ENCODE data around the gene CTNND2.
"Not testable (repeated sequence)": the region's sequence is repeated elsewhere in the genome, so short reads cannot be mapped to it uniquely, and the experiment has no call there.

Gene CTNND2

DNA sequence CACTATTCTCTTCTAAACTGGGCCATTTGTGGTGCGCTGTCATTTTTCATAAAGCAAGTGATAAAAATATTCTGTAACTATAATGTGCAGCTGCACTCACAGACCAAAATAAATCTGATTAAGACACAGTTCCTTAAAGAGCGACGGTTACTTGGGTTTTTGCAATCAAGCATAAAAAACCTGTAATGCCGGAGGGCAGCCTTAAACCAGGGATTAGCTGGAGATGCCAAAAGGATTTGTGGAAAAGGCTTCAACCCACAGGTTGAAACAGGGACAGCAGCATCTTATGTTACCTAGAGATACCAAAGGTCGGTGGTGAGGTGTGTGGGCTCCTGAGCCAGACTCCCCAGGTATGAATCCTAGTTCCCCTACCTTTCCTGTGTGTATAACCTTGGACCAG is 49.3 kb downstream of the CTNND2 start:
- DNase-seq = no peak

DNA sequence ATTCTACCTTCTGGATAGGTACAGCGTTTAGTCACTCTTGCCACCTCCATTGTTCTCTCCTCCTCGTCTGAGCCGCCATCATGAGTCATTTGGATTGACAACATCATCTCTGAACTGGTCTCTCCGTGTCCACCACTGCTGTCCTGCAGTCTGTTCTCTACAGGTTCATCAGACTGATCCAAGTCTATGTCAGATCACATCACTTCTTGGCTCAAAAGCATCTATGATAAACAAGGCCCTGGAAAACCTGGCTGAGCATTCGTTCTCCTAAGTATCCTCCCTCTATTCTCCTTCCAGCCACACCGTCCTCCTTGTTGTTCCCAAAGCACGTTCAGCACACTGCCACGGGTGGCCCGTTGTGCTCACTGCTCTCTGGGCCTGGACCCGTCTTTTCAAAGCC is 50.5 kb downstream of the CTNND2 start:
- no peak for DNase-seq

DNA sequence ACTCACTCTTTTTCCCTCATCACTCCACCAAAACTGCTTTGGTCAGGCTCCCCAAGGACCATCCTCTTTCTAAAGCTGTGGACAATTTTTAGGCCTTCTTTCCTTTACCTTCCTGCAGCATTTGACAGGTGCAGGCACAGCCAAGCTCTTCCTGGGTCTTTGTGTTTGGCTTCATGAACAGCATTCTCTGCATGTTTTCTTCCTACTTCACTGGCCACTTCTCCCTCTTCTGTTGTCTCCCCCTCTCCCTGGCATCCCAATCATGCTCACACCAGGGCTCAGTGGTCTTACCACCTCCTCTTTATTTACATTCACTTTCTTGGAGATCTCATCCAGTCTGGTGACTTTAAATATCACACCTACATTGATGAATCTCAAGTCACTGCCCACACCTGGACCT is 51.1 kb downstream of the CTNND2 start:
- no peak for DNase-seq

DNA sequence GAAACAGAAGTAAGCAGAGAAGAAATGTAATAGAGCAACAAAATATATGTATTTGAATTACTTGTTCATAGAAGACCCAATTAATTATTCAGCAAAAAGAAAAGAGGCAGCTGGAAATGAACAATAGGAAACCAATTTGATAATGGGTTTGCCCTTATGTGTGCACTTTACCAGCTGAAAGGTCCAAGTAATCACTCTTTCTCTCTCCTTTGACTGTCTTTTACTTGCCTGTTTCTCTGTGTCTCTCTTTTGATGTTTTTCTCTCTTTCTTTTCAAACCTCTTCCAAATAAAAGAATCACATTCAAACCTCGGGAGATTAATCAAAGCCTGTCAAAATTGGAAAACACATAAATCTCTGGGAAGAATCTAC is 51.5 kb downstream of the CTNND2 start:
- no peak for DNase-seq

DNA sequence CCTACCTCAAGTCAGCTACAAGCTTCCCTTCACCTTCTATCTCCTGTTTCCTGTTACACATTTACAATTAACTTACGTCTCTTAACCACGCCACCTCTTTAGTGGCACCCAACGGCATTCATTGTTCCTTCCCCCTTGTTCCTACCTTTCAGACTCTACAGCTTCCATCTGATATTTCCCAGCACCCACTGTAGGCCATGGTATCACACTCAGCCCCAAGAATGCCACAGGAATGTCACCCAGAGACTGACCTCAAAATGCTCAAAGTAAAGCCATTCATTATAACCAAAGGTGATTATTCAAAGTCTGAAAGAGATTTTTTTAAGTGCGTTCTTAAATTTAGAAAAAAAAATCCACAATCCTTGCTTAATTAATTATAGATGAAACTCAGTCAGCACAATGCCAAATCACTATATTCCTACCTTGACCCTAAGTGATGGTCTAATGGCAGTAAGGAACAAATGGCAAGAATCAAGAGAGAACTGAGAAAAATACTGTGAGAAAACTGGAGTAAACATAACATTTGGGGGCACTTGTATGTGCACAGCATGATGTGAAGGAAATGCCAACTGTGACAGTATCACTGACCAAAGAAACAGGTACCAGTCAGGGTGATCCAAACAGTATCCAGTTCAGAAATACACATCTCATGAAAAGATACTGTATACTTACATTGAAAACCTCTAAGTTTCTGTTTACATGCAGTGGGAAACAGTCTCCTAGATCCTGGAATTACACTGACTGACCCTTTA is 52.1 kb downstream of the CTNND2 start:
- DNase-seq = no peak

DNA sequence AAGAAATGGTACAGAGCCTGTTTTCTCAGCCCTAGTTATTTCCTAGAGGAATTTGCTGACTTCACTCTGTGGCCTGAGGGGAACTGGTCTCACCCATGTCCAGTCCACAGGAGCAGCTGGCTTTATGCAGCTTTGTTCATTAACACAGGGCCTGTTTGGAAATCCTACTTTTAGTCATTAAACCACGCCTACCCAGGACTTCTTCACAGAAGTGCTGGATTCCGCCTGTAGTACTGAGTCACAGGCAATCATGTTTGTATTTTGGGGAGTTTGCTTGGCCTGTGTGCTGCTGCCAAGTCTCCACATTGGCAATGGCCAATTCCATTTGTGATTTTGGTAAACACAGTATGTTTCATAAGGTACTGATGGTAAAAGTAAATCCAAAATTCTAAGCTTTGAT is 52.8 kb downstream of the CTNND2 start:
- no peak for DNase-seq

DNA sequence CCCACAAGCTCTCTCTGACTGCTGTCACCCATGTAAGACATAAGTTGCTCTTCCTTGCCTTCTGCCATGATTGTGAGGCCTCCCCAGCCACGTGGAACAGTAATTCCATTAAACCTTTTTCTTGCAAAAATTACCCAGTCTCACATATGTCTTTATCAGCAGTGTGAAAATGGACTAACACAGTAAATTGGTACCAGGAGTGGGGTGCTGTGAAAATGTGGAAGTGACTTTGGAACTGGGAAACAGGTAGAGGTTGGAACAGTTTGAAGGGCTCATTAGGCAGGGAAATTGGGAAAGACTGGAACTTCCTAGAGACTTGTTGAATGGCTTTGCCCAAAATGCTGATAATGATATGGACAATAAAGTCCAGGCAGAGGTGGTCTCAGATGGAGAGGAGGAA is 75.7 kb downstream of the CTNND2 start:
- DNase-seq = not testable (repeated sequence)

DNA sequence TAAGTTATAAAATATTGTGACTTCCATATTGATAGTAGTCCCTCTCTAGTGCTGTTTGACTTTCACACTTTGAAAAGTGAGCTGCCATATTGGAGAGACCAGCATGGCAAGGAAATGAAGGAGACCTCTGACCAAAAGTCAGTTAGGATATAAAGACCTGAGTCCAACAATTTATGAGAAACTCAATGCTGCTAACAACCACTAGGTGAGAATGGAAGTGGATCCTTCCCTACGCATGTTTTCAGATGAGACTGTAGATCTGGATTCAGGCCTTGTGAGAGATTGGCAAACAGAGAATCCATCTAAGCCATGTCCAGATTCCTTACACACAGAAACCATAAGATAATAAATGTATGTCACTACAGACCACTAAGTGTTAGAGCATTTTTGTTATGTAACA is 81.6 kb downstream of the CTNND2 start:
- no peak for DNase-seq

DNA sequence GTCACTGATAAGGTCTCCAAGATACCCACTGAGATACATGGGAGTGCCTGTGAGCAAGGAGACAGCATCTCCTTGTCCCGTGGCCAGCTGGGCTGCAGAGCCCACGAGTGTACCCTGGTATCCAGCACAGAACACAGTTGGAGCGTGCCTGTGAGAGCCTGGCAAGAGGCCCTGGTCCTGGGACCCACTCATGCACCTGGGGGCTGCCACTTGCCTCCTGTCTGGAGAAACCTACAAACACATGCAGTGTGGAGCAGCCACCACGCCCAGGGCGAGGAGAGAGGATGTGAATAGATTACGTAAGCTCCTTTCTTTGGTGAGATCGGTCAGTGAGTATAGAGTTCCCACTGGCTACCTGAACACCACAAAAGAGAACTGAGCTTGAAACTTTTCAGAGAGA is 88.3 kb downstream of the CTNND2 start:
- no peak for DNase-seq

DNA sequence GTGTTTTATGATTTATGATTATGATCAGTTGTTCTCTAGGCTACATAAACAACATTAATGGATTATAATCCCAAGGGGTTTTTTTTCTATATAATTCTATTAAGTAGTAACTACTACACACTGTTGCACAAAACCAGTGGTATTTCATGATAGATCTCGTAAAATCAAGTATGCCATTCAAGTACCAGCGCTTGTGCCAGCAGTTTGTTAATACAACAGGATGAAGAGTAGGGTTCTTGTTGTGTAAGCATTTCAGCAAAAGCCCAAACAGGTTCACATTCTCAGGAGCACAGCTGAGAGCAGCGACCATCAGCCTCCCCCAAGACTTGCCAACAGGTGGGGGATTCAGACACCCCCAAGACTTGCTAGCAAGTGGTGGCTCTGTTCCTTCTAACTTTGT is 88.8 kb downstream of the CTNND2 start:
- DNase-seq = no peak

DNA sequence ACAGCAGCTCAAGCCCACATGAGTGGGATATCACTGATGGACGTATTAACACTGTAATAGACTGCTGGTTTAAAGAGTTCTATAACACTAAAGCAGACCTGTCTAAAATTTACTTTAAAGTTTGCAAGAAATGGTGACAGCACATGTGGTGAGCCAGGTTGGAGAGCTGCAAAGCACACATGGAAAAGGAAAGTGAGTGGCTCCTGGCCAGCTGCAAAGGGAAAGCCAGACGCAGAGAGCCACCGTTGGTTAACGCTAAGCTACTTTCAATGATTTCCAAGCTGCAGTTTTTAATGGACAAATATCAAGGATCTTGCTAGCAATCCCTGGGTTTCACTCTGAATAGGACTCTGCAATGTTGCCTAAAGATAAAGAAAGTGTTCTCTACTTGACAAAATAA is 89.9 kb downstream of the CTNND2 start:
- no peak for DNase-seq

DNA sequence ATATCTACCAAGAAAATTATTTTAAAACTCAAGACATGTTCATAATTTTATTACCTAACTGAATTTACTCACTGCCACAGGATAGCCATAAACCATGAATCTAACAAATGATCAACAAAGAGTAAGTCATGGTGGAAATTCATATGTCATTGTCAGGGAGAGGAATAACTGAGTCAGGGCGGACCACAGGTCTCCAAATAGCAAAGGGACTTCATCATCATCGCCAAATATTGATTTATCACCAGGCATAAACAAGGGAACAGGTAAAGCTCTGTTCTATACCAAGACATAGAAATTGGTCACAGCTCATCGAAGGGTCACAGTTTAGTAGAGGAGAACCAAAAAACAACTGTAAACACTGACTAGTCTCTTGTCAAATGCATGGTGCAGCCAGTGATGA is 94.8 kb downstream of the CTNND2 start:
- DNase-seq = no peak

DNA sequence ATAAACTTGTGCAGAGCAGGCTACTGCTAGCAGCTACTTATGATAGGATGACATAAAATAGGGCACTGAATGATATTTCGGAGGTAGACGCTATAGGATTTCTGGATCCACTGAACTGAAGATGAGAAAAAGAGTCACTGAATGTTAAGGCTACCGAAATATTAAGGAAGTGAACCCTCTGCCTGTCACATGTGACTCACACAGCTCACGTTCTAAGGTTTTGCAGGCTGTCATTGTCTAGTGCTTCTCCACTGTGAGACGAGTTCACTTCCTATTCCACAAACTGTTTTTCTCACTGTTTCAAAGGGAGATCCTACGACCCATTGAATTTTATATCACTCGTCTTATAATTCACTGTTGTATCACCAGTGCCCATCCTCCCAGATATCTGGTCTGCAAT is 100.8 kb downstream of the CTNND2 start:
- DNase-seq = no peak

DNA sequence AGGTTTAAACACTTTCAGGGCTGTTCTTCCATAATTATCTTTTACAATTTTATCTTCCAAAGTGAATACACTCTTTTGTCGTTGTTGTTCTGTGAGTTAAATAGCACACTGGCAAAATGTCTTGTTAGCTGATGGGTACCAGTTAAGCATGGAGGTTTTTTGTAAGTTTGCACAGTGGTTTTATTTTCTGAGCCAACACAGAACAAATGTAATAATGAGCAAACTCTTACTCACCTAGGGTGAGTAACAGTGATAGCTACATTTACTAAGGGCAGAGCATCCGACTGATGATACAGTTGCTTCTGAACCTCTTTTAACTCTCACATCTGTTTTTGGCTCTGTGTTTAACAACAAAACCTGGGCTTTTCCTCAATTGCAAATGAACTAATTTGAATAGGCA is 103.2 kb downstream of the CTNND2 start:
- no peak for DNase-seq

DNA sequence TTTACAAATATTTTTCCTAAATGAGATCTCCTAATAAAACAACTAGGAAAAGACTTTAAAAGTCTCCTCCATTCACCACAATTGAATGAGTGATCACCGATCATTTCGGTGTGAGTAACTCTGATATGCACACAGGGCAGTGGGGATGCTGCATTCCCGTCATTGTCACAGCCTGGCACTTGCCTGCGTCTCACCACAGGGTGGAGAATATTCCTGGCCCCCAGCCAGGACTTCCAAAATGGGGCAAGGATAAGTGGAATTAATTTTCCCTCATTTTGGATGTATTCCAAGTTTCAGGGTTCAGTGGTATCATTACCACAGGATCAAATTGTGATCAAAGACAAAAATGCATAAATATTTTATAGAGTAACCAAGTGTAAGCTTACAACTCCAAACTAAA is 107.1 kb downstream of the CTNND2 start:
- DNase-seq = no peak

DNA sequence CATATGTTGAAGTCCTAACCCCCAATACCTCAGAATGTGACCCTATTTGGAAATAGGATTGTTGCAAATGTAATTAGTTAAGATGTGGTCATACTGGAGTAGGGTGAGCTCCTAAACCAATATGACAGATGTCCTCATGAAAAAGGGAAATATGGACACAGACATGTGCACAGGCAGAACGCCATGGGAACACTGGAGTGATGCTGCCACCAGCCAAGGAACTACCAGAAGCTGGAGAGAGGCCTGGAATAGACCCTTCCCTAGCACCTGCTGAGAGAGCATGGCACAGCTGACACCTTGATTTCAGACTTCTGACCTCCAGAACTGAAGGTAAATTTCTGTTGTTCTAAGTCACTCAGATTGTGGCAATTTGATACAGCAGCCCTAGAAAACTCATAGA is 110.8 kb downstream of the CTNND2 start:
- no peak for DNase-seq

DNA sequence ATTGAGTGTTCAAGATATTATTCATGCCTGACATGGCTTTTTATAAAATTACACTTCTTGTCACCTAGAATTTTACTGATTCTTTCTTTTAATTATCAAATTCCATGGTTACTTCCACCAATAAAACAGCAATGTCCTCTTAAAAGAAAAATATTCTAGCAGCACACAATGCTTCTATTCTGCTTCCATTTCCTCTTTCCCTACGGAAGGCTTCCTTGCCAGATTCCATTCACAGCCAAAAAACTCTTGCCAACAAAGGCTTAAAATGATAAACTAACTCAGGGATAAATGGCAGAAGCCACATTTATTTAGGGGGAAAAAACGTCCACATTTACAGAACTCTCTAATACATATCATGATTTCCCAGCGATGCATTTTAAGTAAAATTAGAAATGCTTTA is 111.6 kb downstream of the CTNND2 start:
- DNase-seq = no peak

DNA sequence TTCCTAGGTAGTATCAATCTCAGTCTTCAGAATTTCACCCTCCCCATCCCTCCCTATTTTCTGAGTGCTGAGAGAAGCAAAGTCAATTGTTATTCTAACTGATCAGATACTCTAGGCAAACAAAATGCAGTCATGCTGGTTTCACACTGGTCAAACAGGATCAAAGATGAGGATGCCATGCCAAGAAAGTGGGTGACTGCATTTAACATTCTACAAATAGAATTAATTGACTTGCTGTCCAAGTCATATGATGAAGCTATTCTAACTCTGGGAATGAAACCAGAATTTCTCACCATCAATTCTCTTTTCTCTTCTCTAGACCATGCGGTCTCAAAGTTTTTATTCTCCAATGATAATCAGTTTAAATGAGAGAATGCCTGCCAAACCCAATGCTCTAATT is 112.5 kb downstream of the CTNND2 start:
- DNase-seq = no peak

DNA sequence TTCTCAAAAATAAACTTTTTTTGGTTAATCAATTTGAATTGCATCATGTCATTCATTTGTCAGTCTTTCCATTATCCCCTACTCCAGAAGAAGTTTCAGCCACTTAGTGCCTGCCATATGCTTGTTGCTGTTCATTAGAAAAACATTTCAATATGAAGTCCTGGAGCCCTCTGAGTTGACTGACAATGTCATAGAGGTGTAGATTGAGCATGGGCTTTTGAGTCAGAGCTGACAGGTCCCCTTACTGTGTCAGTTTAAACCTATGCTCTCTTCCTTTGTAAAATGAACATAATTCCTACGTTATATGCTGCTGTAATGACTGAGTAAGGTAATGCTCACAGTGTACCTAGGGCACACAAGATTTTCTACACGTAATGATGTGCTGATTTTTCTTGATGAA is 114.0 kb downstream of the CTNND2 start:
- DNase-seq = no peak

DNA sequence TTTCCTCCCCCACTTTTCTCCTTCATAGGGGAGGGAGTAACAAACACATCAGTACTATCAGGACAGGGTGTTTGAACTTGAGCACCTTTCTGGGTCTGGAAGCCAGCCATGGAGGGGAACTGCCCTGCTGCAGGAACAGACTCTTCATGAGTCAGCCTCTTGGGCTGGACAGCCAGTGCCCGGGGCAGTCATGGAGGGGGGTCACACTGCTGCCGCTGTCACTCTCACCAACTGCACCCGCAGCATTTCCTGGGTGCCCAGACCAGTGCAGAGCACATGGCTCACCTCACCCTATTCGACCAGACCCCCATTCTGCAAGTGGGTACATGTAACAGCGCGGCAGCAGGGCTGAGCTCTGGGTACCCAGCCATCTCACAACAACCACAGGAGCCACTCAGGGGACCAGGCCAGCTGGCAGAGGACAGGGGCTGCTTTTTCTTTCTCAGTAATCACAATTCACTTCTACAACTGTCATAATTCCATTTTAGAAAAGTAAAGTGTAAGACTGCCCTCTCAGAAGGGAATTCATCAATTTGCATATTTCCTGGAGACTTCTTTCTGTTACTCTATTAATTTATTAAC is 118.4 kb downstream of the CTNND2 start:
- no peak for DNase-seq

DNA sequence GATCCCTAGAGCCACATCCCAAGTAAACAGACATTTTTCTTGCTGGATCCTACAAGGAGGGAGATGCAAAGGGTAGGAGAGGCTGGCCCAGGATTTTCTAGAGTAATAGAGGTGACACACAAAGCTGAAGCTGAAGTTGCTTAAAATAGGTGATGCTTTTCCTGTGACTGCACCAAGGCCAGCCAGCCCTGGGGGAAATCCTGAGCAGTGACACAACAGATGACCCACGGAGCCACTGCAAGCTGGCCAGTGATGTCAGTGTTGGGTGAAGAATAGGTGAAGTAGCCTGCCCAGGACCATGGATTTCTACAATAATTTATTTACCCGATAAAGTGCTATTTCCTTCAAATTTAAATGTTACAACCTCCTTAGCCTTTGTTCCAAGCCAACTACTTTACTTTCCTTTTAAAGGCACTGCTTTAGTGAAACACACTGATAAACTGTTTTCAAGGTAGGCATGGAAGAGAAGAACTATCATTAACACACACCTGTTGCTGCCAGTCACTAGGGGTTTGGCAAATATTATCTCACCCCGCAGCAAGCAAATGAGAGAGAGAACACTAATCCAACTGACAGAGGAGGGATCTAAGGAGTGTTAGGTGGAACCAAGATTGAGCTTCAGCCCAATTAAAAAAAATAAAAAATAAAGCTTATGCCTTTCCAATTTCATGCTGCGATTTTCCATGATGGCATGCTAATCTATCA is 123.5 kb downstream of the CTNND2 start:
- DNase-seq = no peak

DNA sequence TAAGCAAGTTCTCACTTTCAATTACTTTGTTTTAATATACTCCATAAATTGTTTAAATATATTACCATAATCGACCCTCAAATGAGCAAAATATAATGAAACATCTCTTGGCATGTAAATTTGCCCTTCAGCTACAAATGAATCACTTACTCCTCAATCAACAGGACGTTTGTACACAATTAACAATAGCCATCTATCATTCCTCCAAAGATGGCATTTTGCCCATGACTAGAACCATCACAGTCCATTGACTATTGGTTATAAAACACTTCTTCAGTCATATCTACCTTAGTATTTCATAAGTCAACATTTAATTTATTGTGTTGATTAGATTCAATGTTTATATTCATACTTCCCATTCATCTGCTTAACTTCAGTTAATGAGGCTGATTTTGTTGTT is 127.2 kb downstream of the CTNND2 start:
- DNase-seq = no peak

DNA sequence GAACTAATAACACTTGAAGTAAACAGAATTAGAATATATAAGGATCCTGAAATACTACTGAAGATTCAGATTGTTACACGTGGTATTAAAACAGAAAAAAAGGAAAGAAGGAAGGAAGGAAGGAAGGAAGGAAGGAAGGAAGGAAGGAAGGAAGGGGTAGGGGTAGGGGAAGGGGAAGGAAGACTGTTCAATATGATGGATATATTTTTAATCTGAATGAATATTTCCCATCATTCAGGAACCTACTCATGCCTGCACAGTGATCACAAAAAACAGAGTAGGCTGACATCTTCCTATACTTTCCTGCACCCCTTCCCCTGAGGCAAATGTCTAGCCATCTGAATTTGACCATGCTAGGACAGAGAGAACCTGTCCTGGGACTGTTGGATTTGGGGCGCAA is 133.9 kb downstream of the CTNND2 start:
- no peak for DNase-seq

DNA sequence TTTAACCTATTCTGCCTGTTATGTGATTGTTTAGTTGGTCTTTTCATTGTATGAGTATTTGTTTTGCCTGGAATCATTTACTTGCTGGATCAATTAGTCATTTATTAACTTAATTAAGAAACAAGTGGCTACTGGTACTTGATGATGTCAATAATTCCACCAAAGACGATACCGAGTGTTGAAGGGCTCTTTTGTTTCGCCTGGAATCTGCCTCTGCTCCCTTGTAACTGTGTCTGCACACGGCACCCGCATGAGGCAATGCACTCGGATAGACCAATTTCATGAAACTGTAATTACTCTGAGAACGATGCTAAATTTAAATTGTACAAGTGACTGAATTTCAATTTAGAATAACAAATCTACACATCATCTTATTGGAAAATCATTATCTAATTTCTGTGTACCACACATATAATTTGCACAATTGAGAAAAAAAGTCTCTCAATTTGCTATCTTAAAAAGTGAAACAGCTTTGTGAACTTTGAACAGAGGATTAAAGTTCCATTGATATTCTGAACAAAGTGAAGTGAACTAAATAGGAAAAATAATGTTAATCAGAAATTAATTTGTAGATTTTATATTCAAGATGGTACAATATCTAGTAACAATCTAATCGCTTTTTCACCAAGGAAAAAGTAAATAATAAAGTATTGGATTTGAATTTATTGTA is 143.2 kb downstream of the CTNND2 start:
- no peak for DNase-seq
